Gastrocnemius medialis (tissue), 4 donors: ENCODE results near the gene LAIR2. TPM values are rescaled to one million over a fixed set of nuclear protein-coding genes. Genes with fewer than 3 reads are reported as not detected.

Experiments used
- ATAC-seq, 2 donors: fragments of 150-250 bp; one replicate each; pipeline ENCODE4 v1.9.1; 2016
- DNase-seq, 2 donors: peaks; one replicate each; pipeline ENCODE4 v3.0.0-alpha.2; 2019
- H3K27ac ChIP-seq, 4 donors: fragments of 200-600 bp; sonication (generic); 1 replicate in 1 of 4; 2 replicates in 3 of 4; pipeline ENCODE4 v1.5.1; 2016 to 2018; ENCODE audit warnings: mild to moderate bottlenecking in 2 of 4, moderate library complexity in 1 of 4
- H3K27me3 ChIP-seq, 3 donors: fragments of 200-600 bp; sonication (generic) in 2 of 3; 1 replicate in 1 of 3; 2 replicates in 2 of 3; pipeline versions ENCODE4 v1.5.1 to v1.6.0; 2016 to 2019; ENCODE audit warnings: mild to moderate bottlenecking in 1 of 3, moderate library complexity in 1 of 3
- H3K36me3 ChIP-seq, 2 donors: fragments of 200-600 bp; sonication (generic) in 1 of 2; one replicate each; pipeline ENCODE4 v1.5.1; 2017 to 2018
- H3K4me1 ChIP-seq, 2 donors: fragments of 200-600 bp; sonication (generic) in 1 of 2; one replicate each; pipeline ENCODE4 v1.5.1; 2016 to 2017; ENCODE audit warnings: mild to moderate bottlenecking in 2 of 2
- H3K4me3 ChIP-seq, 4 donors: fragments of 200-600 bp; sonication (generic) in 3 of 4; 1 replicate in 1 of 4; 2 replicates in 3 of 4; pipeline ENCODE4 v1.5.1; 2016 to 2019; ENCODE audit warnings: mild to moderate bottlenecking in 2 of 4
- H3K9me3 ChIP-seq, 3 donors: fragments of 200-600 bp; sonication (generic) in 2 of 3; 1 replicate in 1 of 3; 2 replicates in 2 of 3; pipeline ENCODE4 v1.5.1; 2016 to 2019
- POLR2A ChIP-seq, 2 donors: fragments of 450-650 bp; IDR thresholded peaks; one replicate each; pipeline ENCODE4 v1.6.1; 2017; ENCODE audit warnings: antibody characterized with exemption in 2 of 2, mild to moderate bottlenecking in 2 of 2, moderate library complexity in 2 of 2
- in situ Hi-C, 4 donors: fragments of 200-750 bp; cut with MboI; loops; one replicate each; pipeline versions ENCODE4 v1.15.0 to v1.8.0; 2017; ENCODE audit warnings: low sequenced_read_pairs in 4 of 4
- intact Hi-C: fragments of 100-400 bp; cut with DNase I; formaldehyde crosslinking; loops from one replicate; pipeline ENCODE4 v1.15.1; 2023; ENCODE audit warnings: low total_unique reads
- total RNA-seq, 4 donors: library from RNA; depleted of rRNA; stranded (reverse); fragments of >200 nt; gene quantifications; one replicate each; pipeline versions ENCODE4 v1.1.0 to v1.2.3, GENCODE V29; 2016
- TF ChIP-seq, protein P1 (sequence below), 5 experiments: fragments of 450-650 bp in 3 of 5; fragments of 200-600 bp in 2 of 5; sonication (generic) in 2 of 5; IDR thresholded peaks in 4 of 5; conservative IDR thresholded peaks in 1 of 5; 1 replicate in 4 of 5; 2 replicates in 1 of 5; pipeline ENCODE4 v1.5.1; 2016 to 2019; ENCODE audit warnings: antibody characterized with exemption in 5 of 5, mild to moderate bottlenecking in 3 of 5, moderate library complexity in 3 of 5

LAIR2 gene
- total RNA-seq, 4 donors from 2014 or later, result not detected

- intact Hi-C loops (no loop called here), in situ Hi-C loops (no loop called here)
- ATAC-seq (no peak), DNase-seq (no peak)
- TF ChIP-seq POLR2A (IDR thresholded peaks at IDR 0.05), result no peak
- TF ChIP-seq, protein P1, sequence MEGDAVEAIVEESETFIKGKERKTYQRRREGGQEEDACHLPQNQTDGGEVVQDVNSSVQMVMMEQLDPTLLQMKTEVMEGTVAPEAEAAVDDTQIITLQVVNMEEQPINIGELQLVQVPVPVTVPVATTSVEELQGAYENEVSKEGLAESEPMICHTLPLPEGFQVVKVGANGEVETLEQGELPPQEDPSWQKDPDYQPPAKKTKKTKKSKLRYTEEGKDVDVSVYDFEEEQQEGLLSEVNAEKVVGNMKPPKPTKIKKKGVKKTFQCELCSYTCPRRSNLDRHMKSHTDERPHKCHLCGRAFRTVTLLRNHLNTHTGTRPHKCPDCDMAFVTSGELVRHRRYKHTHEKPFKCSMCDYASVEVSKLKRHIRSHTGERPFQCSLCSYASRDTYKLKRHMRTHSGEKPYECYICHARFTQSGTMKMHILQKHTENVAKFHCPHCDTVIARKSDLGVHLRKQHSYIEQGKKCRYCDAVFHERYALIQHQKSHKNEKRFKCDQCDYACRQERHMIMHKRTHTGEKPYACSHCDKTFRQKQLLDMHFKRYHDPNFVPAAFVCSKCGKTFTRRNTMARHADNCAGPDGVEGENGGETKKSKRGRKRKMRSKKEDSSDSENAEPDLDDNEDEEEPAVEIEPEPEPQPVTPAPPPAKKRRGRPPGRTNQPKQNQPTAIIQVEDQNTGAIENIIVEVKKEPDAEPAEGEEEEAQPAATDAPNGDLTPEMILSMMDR (IDR thresholded peaks at IDR 0.05 in 4 of 5, conservative IDR thresholded peaks at IDR 0.05 in 1 of 5), result no peak
- Histone ChIP-seq H3K27ac (peak overlapping the region; percentile 43 to 73 (median 70)), H3K36me3 (no peaks in the 10 kb centered on the region), H3K9me3 (no peaks in the 10 kb centered on the region), H3K4me1 (peaks cover 8 to 12% of the 10 kb centered on the region in 2 donors), H3K27me3 (peaks cover 10 to 23% (median 14%) of the 10 kb centered on the region in 3 donors), H3K4me3 (peak overlapping the region in 2 of 4 donors; percentile 22 to 43)
Measured at GRCh38 chr19:54470276-54470887, 32.2 kb upstream of the LAIR2 start.

- Histone ChIP-seq H3K27ac (peak overlapping the region; percentile 43 to 73 (median 70)), H3K4me3 (peak overlapping the region; percentile 22 to 50 (median 46)), H3K4me1 (peaks cover 8 to 12% of the 10 kb centered on the region in 2 donors), H3K36me3 (no peaks in the 10 kb centered on the region), H3K27me3 (peaks cover 10 to 23% (median 14%) of the 10 kb centered on the region in 3 donors), H3K9me3 (no peaks in the 10 kb centered on the region)
- DNase-seq (no peak), ATAC-seq (peak in 1 of 2 donors; percentile 25)
- intact Hi-C loops (no loop called here), in situ Hi-C loops (no loop called here)
- TF ChIP-seq, protein P1 (IDR thresholded peaks at IDR 0.05 in 4 of 5, conservative IDR thresholded peaks at IDR 0.05 in 1 of 5), result no peak
- TF ChIP-seq POLR2A (IDR thresholded peaks at IDR 0.05), result peak in 1 of 2 donors; percentile 21
Measured at GRCh38 chr19:54470991-54471782, 31.4 kb upstream of the LAIR2 start.

GRCh38 chr19:54473071-54473891 is 29.4 kb upstream of the LAIR2 start, which contains the start of gene CDC42EP5:
Gene CDC42EP5, minus strand, starts transcription at chr19:54473296. Its CDS starts 7,749 bp downstream, at chr19:54465547.
- ATAC-seq (peak; percentile 50 to 67), DNase-seq (peak in 1 of 2 donors; percentile 39)
- H3K27me3 ChIP-seq, result peaks cover 10 to 23% (median 14%) of the 10 kb centered on the region in 3 donors
- intact Hi-C loops (no loop called here), in situ Hi-C loops (no loop called here)
- no peaks in the 10 kb centered on the region for H3K9me3 ChIP-seq
- H3K36me3 ChIP-seq, result no peaks in the 10 kb centered on the region
- peaks cover 8 to 12% of the 10 kb centered on the region in 2 donors for H3K4me1 ChIP-seq
- TF ChIP-seq, protein P1 (IDR thresholded peaks at IDR 0.05 in 4 of 5, conservative IDR thresholded peaks at IDR 0.05 in 1 of 5), result no peak
- peak; percentile 46 to 52 for TF ChIP-seq POLR2A (IDR thresholded peaks at IDR 0.05)
- peak within 1 kb of the TSS; percentile 62 to 76 (median 64) for H3K27ac ChIP-seq
- H3K4me3 ChIP-seq, result peak within 1 kb of the TSS; percentile 16 to 45 (median 42)

DNA sequence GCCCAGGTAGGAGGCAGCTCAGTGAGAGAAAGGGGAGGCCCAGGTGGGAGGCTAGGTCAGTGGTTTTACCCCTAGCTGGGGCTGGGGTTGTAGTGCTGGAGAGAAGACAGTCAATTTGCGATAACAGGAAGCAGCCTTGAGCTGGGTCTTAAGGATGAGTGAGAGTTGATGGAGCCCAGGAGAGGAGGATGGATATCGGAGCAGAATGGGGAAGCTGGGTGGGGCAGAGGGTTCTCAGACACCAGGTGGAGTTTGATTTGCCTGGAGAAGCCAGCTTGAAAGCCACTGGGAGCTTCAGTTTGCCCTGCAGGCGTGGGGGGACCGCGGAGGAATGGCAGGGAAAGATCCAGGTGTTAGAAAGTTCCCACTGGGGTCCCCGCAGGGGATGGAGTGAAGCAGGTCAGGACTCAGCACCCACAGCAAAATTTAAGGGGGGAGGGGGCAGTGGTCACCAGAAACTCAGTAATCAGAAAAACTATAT is 28.7 kb upstream of the LAIR2 start:
- in situ Hi-C loops (no loop called here), intact Hi-C loops (no loop called here)

More for the DNA sequence above, 28.7 kb upstream of the LAIR2 start:
- peaks cover 10 to 23% (median 14%) of the 10 kb centered on the region in 3 donors for H3K27me3 ChIP-seq
- peaks cover 8 to 12% of the 10 kb centered on the region in 2 donors for H3K4me1 ChIP-seq
- TF ChIP-seq, protein P1 (IDR thresholded peaks at IDR 0.05 in 4 of 5, conservative IDR thresholded peaks at IDR 0.05 in 1 of 5), result no peak
- no peak for TF ChIP-seq POLR2A (IDR thresholded peaks at IDR 0.05)
- no peaks in the 10 kb centered on the region for H3K9me3 ChIP-seq
- DNase-seq (no peak), ATAC-seq (no peak)
- H3K4me3 ChIP-seq, result no peak overlapping the region
- H3K27ac ChIP-seq, result peak overlapping the region in 2 of 4 donors; percentile 62 to 76
- no peaks in the 10 kb centered on the region for H3K36me3 ChIP-seq
